ENCODE measurements around the gene FZD2.
"Not testable (repeated sequence)": the region's sequence is repeated elsewhere in the genome, so short reads cannot be mapped to it uniquely, and the experiment has no call there.

The FZD2 gene

GRCh38 chr17:44578947-44579346 lies 21.7 kb downstream of the FZD2 start:
- DNase-seq = no peak

DNA sequence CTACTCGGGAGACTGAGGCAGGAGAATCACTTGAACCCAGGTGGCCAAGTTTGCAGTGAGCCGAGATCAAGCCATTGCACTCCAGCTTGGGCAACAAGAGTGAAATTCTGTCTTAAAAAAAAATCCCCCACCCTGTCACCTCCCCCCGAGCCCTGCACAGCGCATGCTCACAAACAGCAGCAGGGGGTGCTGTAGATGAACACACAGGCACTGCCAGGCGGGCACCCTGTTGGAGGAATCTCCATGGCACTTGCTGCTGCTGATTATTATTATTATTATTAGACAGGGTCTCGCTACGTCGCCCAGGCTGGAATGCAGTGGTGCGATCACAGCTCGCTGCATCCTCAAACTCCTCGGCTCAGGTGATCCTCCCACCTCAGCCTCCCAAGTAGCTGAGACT lies 24.6 kb downstream of the FZD2 start:
- DNase-seq = no peak

- no peak for DNase-seq
Measured at GRCh38 chr17:44584443-44584842, 27.2 kb downstream of the FZD2 start.

DNA sequence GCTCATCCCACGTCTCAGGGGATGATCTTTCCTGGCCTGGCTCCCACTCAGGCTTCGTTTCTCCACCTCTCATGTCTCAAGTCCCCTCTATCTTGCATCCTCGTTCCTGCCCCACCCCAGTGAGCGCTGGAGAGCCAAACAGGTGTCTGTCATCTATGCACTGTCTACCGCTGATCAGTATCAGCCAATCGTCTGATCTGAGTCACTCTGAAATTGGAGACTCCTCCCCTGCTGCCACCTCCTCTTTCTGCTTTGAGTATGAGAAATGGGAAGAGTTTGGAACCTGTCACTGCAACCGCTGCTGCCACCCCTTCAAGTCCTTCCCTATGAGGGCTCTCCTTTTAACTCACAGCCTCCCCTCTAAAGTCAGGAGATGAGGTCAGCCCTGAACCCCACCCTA lies 28.0 kb downstream of the FZD2 start:
- no peak for DNase-seq

GRCh38 chr17:44587339-44587738 lies 30.1 kb downstream of the FZD2 start:
- no peak for DNase-seq

DNA sequence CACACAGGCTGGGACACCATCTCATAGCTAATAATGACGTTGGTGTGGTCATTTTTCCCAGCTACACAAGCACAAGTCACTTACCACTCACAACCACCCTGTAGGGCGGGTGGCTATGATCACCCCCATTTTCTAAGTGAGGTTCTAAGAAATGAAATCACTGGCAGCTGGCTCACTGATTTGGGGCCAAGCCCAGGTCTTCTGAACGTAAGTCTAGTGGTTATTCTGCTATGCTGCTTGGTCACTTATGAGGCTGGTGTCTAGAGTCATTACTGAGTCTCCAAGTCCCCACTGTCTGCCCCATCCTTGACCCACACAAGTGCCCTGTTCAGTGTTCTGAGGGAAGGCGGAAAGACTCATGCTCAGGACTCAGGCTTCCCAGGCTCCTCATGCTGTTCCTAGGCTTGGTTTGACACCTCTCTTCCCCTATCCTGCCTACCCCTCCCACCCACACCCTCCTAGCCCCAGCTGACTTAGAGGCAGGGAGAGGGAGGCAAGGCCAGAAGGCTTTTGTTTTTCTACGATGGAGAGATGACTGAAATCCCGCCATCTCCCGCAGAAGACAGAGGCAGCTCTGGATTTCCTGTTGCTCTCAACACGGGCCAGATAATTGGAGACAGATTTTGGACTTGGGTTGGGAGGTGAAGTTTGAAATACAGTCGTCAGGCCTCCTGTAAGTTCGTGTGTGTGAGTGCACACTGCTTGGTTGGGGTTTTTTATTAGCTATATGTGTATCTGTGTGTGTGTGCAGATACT lies 32.2 kb downstream of the FZD2 start:
- no peak for DNase-seq

DNA sequence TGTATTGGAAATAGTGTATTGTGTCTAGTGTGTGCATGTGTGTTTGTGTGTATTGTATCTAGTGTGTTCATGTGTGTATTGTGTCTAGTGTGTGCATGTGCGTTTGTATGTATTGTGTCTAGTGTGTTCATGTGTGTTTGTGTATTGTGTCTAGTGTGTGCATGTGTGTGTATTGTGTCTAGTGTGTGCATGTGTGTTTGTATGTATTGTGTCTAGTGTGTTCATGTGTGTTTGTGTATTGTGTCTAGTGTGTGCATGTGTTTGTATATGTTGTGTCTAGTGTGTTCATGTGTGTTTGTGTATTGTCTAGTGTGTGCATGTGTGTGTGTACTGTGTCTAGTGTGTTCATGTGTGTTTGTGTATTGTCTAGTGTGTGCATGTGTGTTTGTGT lies 32.8 kb downstream of the FZD2 start:
- not testable (repeated sequence) for DNase-seq

DNA sequence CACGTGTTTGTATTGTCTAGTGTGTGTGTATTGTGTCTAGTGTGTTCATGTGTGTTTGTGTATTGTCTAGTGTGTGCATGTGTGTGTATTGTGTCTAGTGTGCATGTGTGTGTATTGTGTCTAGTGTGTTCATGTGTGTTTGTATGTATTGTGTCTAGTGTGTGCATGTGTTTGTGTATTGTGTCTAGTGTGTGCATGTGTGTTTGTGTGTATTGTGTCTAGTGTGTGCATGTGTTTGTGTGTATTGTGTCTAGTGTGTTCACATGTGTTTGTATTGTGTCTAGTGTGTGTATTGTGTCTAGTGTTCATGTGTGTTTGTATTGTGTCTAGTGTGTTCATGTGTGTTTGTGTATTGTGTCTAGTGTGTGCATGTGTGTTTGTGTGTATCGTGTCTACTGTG lies 33.5 kb downstream of the FZD2 start:
- not testable (repeated sequence) for DNase-seq

- DNase-seq = no peak
Measured at GRCh38 chr17:44591206-44591605, 33.9 kb downstream of the FZD2 start.

DNA sequence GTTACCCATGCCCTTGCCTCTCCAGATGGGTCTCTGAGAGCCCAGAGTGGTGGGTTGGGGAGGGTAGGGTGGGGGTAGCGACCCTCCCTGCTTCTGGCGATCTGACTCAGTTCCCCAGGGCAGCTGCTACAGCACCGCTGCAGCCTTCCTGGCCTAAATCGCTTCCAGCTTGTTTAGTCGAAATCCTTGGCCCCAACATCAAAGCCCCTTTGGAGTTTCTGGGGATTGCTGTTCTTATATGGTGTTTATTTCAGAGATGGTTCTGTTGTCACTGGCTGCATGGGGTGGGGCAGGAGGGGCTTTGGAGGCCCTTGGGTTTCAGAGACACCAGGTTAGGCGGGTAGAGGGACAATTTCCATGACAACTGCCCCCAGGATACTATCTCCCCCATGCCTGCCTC lies 35.9 kb downstream of the FZD2 start:
- DNase-seq = no peak

DNA sequence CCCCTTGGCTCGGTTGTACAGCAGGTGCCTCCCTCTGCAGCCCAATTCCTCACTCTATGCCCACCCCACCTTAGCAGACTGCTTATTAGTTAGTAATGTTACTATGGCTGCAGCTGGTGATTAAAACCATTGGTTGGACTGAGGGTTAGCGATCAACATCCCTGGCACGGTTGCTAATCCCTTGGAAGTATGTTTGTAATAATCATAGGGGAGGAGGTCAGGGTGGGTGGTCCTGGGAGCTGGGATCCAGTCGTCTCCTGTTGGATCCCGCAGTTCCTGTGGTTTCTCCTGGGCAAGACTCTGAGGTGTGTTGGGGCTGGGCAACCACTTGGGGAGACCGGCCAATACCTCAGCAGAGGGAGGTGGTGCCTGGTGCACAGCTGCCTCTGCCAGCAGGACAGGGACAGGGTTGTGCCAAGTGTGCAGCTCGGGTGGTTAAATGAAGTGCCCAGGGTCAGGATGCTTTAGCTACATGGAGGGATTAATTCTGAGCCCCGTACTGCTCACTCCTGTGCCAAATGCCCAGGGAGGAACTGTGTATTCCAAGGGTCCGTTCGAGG lies 38.0 kb downstream of the FZD2 start:
- no peak for DNase-seq

DNA sequence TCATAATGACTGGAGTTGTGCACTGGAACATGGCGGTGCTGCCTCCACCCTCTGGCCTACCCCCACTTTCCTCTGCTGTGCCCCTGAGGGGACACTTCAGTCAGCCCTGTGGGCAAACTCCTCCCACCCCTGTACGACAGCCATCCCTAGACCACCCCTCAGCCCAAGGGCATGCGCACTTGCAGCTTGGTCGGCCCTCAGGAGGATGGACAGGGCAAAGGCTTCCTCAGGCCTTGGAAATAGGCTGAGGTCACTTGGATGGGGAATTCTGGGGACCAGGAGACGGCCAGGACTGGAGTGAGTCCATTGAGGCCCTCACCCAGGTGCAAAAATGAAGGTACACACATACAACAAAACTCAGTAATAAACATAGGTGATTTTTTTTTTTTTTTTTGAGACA lies 41.0 kb downstream of the FZD2 start:
- no peak for DNase-seq

GRCh38 chr17:44598932-44599297 lies 41.6 kb downstream of the FZD2 start:
- DNase-seq = no peak

GRCh38 chr17:44599298-44600175 lies 42.3 kb downstream of the FZD2 start:
- peak; percentile 20 for DNase-seq

GRCh38 chr17:44601539-44601938 lies 44.3 kb downstream of the FZD2 start:
- DNase-seq = peak; percentile 39

- DNase-seq = peak; percentile 18
Measured at GRCh38 chr17:44601973-44602372, 44.7 kb downstream of the FZD2 start.

GRCh38 chr17:44602390-44602789 lies 45.1 kb downstream of the FZD2 start:
- DNase-seq = peak; percentile 14

GRCh38 chr17:44602970-44603369 lies 45.7 kb downstream of the FZD2 start:
- DNase-seq = no peak

DNA sequence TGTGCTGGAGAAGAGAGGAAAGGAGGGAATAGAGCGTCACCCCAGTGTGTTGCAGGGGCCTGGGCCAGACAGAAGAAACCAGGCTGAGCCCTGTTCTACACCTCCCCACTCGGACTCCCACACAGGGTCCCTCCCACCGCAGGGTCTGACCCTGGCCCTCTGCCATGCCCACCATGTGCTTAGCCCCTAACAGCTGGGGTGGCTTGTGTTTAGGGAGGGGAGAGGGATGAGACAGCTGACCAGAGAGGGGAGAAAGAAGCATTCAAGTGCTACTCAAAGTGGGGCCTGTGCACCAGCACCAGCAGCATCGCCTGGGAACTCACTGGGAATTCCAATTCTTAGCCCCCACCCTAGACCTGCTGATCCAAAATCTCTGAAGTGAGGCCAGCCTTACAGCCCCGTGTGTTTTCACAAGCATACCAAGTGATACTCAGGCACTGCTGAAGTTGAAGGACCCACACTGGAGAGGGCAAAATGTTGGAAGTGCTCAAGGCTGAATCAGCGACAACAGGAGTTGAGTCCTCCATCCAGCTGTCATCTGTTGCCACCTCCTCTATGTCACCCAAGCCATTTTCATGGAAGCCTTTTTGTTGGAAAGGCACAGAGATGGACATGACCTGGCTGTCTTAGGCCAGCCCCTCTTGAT lies 47.0 kb downstream of the FZD2 start:
- peak; percentile 28 for DNase-seq

DNA sequence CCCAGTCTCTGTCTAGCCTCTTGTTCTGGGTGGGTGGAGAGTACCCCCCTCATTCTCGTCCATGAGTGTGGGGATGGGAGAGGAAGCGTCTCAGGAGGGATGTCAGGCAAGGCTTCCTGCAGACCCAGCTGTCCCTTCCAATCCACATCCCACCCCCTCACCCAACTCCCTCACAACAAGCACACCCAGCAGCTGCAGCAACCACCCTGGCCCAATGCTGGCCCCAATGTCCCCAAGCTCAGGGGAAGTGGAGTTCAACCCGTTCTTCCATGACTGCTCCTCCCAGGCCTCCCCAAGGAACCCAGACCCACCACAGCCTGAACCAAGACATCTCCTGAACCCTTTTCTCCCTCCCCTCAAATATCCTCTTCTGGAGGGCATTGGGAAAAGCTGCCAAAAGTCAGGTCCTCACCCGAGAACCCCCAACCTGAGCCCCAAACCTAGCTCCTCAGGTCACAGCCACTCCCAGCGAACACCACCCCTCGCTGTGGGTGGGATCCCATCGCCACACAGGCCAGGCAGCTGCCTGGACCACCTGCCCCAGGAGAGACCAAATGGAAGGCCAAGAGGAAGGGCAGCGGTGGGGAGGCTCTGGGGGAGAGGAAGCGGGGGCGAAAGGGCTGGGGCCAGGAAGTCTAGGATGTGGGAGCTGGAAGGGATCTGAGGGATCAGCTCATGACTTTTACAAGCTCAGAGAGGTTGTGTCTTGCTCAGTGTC lies 47.6 kb downstream of the FZD2 start:
- DNase-seq = no peak

GRCh38 chr17:44606658-44607057 lies 49.4 kb downstream of the FZD2 start:
- no peak for DNase-seq

DNA sequence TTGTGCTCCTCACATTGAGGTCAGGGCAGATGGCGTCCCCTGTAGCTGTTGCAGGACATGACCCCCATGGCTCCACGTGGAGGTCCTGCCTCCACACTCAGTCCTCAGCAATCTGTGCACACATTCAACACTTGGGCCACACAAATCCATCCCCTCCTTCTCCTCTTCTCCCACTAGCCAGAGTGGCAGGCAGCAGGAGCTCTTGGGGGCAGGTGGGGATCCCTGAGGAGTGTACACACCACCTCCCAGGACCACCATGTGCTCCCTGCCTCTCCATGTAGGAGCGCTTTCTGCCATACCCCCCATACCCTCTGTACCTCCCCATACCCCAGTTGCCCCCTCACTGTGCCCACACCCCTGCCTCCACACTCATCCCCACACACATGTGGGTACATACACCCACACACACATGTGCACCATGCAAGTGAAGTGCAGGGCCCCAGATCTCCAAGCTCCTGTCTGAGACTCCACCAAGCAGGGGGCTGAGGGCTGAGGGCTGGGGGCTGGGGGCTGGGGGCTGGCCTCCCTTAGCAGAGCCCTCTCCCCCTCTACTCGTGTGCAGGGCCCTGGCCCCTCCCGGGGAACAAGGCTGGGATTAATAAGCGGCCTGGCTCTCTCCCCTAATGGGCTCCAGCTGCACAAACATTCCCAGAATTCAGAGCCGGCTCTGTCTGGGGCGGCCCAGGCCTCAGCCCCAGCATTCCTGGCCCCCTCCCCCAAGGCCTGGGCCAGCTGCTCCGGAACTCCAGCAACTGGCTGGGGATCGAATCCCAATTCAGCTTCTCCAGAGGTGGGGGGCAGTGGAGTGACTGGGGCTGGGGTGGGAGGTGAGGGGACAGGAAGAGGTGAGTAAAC lies 50.8 kb downstream of the FZD2 start:
- DNase-seq = peak; percentile 92
